Fibroblast of mammary gland (primary cell): ENCODE results near the gene CACNG4.

ENCODE experiments used
- DNase-seq: peaks from one replicate; pipeline ENCODE4 v3.0.0-alpha.2; 2010; ENCODE audit warnings: low read depth
- H3K4me3 ChIP-seq: 2 replicates; pipeline ENCODE4 v1.5.1; 2011; ENCODE audit warnings: low read depth, mild to moderate bottlenecking, low read length, moderate library complexity; ENCODE audit not compliant: control insufficient read depth
- CTCF ChIP-seq: conservative IDR thresholded peaks from 2 replicates; pipeline ENCODE4 v1.5.1; 2011; ENCODE audit warnings: low read depth, low read length, inconsistent platforms; ENCODE audit not compliant: control insufficient read depth, insufficient read depth

The CACNG4 gene

GRCh38 chr17:66948061-66948750, 16.3 kb upstream of the CACNG4 start:
- TF ChIP-seq CTCF: no peak
- no peak for DNase-seq
- no peak overlapping the region for H3K4me3 ChIP-seq

- DNase-seq: no peak
- H3K4me3 ChIP-seq: no peak overlapping the region
- TF ChIP-seq CTCF: no peak
These were observed 15.0 kb upstream of the CACNG4 start for GRCh38 chr17:66949501-66949900.

GRCh38 chr17:66950325-66950724, 14.2 kb upstream of the CACNG4 start:
- TF ChIP-seq CTCF: no peak
- no peak overlapping the region for H3K4me3 ChIP-seq
- DNase-seq: no peak

- H3K4me3 ChIP-seq: no peak overlapping the region
- no peak for TF ChIP-seq CTCF
- no peak for DNase-seq
These were observed 13.5 kb upstream of the CACNG4 start for GRCh38 chr17:66950886-66951604.

GRCh38 chr17:66951605-66951953, 12.9 kb upstream of the CACNG4 start:
- H3K4me3 ChIP-seq: no peak overlapping the region
- TF ChIP-seq CTCF: no peak
- DNase-seq: no peak

GRCh38 chr17:66952031-66952524, 12.4 kb upstream of the CACNG4 start:
- DNase-seq: no peak
- TF ChIP-seq CTCF: no peak
- H3K4me3 ChIP-seq: no peak overlapping the region
